ENCODE results near the gene PALM.
A peak's percentile ranks its signal among the peaks of the same experiment; 100 is the strongest.
"Not testable (repeated sequence)": the region's sequence is repeated elsewhere in the genome, so short reads cannot be mapped to it uniquely, and the experiment has no call there.

PALM gene

DNA sequence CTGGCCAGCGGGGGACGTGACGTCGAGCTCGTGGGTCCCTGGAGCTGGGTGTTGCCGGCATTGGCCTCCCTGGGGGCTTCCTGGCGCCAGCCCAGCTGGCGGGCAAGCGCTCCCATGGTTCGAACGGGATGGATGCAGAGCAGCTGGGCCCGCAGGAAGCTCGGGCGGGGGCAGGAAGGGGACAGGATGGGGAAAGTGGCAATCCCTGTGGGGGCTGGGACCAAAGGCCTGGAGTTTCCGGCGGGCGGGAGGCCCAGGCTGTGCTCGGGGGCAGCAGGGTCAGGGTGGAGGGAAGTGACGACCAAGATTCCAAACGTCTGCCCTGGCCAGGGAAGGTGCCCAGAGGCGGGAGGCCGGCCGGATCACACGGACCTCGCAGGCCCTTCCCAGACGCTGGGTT is 19.3 kb downstream of the PALM start:
- Mint-ChIP-seq H3K4me1 (no peaks in the 10 kb centered on the region), H3K4me3 (no peak overlapping the region), H3K36me3 (ENCODE audit: low read depth) (peaks cover 12% of the 10 kb centered on the region), H3K27ac (no peak overlapping the region), H3K27me3 (ENCODE audit: low read depth) (no peaks in the 10 kb centered on the region), H3K9me3 (no peaks in the 10 kb centered on the region)
- TF ChIP-seq, protein P1, sequence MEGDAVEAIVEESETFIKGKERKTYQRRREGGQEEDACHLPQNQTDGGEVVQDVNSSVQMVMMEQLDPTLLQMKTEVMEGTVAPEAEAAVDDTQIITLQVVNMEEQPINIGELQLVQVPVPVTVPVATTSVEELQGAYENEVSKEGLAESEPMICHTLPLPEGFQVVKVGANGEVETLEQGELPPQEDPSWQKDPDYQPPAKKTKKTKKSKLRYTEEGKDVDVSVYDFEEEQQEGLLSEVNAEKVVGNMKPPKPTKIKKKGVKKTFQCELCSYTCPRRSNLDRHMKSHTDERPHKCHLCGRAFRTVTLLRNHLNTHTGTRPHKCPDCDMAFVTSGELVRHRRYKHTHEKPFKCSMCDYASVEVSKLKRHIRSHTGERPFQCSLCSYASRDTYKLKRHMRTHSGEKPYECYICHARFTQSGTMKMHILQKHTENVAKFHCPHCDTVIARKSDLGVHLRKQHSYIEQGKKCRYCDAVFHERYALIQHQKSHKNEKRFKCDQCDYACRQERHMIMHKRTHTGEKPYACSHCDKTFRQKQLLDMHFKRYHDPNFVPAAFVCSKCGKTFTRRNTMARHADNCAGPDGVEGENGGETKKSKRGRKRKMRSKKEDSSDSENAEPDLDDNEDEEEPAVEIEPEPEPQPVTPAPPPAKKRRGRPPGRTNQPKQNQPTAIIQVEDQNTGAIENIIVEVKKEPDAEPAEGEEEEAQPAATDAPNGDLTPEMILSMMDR (IDR thresholded peaks at IDR 0.05; ENCODE audit: unreplicated experiment in 3 of 3) = no peak

GRCh38 chr19:729564-729963 is 20.8 kb downstream of the PALM start:
- H3K27me3 Mint-ChIP-seq (ENCODE audit: low read depth); H3K27ac Mint-ChIP-seq; H3K4me3 Mint-ChIP-seq; H3K9me3 Mint-ChIP-seq; H3K4me1 Mint-ChIP-seq: not testable (repeated sequence)
- H3K36me3 Mint-ChIP-seq (ENCODE audit: low read depth) = peaks cover 24% of the 10 kb centered on the region

- TF ChIP-seq, protein P1 (IDR thresholded peaks at IDR 0.05; ENCODE audit: unreplicated experiment in 3 of 3) = no peak
- Mint-ChIP-seq H3K4me1 (no peaks in the 10 kb centered on the region), H3K27me3 (ENCODE audit: low read depth) (no peaks in the 10 kb centered on the region), H3K9me3 (no peaks in the 10 kb centered on the region), H3K4me3 (no peak overlapping the region), H3K27ac (no peak overlapping the region), H3K36me3 (ENCODE audit: low read depth) (peaks cover 29% of the 10 kb centered on the region)
These were observed 21.4 kb downstream of the PALM start for GRCh38 chr19:729965-730668.

DNA sequence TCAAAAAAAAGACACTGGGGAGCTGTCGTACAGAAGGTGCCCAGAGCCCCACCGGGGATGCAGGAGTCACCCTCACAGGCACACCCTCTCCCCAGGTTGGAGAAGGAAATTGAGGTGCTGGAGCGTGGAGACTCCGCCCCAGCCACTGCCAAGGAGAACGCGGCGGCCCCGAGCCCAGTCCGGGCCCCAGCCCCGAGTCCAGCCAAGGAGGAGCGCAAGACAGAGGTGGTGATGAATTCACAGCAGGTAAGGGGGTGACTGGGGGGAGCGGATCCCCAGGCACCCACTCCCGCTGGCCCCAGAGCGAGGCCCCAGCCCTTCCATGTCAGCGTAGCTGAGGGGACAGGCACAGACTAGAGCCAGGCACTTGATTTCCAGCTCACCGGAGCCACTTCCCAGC is 22.3 kb downstream of the PALM start:
- H3K4me1 Mint-ChIP-seq = no peaks in the 10 kb centered on the region
- peaks cover 29% of the 10 kb centered on the region for H3K36me3 Mint-ChIP-seq (ENCODE audit: low read depth)
- H3K4me3 Mint-ChIP-seq = no peak overlapping the region
- TF ChIP-seq, protein P1 (IDR thresholded peaks at IDR 0.05; ENCODE audit: unreplicated experiment in 3 of 3) = no peak
- H3K27me3 Mint-ChIP-seq (ENCODE audit: low read depth) = no peaks in the 10 kb centered on the region
- no peak overlapping the region for H3K27ac Mint-ChIP-seq
- H3K9me3 Mint-ChIP-seq = no peaks in the 10 kb centered on the region

DNA sequence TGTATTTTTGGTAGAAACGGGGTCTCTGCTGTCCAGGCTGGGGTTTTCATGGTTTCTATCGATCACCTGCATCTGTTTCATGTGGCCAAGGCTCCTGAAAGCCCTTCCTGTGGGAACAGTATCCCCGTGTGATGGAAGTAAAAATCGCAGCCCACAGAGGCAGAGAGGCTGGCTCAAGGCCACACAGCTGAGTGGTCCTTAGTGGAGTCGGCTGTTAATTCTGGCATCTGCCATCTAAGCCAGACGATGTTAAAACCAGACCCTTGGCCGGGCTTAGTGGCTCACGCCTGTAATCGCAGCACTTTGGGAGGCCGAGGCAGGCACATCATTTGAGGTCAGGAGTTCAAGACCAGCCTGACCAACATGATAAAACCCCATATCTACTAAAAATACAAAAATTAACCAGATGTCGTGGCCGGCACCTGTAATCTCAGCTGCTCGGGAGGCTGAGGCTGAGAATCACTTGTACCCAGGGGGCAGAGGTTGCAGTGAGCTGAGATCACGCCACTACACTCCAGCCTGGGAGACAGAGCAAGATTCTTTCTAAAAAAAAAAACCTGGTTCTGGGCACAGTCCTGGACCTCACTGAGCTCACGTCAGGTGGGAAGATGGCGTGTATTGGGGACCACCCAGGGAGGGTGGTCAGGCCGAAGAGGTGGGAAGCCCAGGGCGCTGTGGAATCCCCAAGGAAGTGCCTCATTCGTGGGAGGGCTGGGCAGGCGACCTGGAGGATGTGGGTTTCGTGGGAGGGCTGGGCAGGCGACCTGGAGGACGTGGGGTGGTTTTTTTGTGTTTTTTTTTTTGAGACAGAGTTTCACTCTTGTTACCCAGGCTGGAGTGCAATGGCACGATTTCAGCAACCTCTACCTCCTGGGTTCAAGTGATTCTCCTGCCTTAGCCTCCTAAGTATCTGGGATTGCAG is 23.7 kb downstream of the PALM start:
- TF ChIP-seq, protein P1 (IDR thresholded peaks at IDR 0.05; ENCODE audit: unreplicated experiment in 3 of 3) = no peak
- Mint-ChIP-seq H3K36me3 (ENCODE audit: low read depth) (peaks cover 25% of the 10 kb centered on the region), H3K27me3 (ENCODE audit: low read depth) (no peaks in the 10 kb centered on the region), H3K4me3 (no peak overlapping the region), H3K4me1 (no peaks in the 10 kb centered on the region), H3K9me3 (no peaks in the 10 kb centered on the region), H3K27ac (peak overlapping the region in 1 of 3 experiments; percentile 29)

DNA sequence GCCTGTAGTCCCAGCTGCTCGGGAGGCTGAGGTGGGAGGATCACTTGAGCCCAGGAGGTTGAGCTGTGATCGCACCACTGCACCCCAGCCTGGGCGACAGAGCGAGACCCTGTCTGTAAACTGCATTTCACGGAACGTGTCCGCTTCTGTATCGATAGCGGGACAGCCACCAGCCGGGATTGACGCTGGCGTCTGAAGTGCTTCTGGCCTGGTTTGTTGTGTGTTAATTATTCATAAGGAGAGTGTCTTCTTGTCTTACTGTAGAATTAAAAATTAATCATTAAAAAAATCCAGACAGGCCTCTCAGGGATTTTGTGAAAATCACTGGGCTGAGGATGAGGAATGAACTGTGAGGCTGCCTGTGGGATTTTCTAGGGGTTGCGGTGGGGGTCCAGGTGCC is 26.0 kb downstream of the PALM start:
- Mint-ChIP-seq H3K36me3 (ENCODE audit: low read depth) (peaks cover 25% of the 10 kb centered on the region), H3K27me3 (ENCODE audit: low read depth) (no peaks in the 10 kb centered on the region), H3K9me3 (no peaks in the 10 kb centered on the region), H3K27ac (peak overlapping the region; percentile 92 to 98 (median 97)), H3K4me3 (peak overlapping the region in 2 of 3 experiments; percentile 52 to 54), H3K4me1 (no peaks in the 10 kb centered on the region)
- TF ChIP-seq, protein P1 (IDR thresholded peaks at IDR 0.05; ENCODE audit: unreplicated experiment in 3 of 3) = no peak

All from nephron (organoid).